ENCODE data around the gene BBS7.

BBS7 gene

GRCh38 chr4:121824950-121825349 lies 45.3 kb downstream of the BBS7 start:
- Histone ChIP-seq H3K4me1 (ENCODE audit: control insufficient read depth, low read depth, low read length) (peaks cover 8% of the 10 kb centered on the region), H3K36me3 (ENCODE audit: control insufficient read depth, low read depth, low read length) (peaks cover 25% of the 10 kb centered on the region), H3K27me3 (ENCODE audit: control insufficient read depth, insufficient read depth, low read length) (no peaks in the 10 kb centered on the region), H3K4me3 (ENCODE audit: low read length) (no peak overlapping the region), H3K9ac (ENCODE audit: low read length) (no peak overlapping the region), H3K9me3 (ENCODE audit: control insufficient read depth, low read depth, low read length) (no peaks in the 10 kb centered on the region), H3K27ac (ENCODE audit: low read length) (no peak overlapping the region)

- H3K36me3 ChIP-seq (ENCODE audit: control insufficient read depth, low read depth, low read length) = peaks cover 31% of the 10 kb centered on the region
- no peaks in the 10 kb centered on the region for H3K9me3 ChIP-seq (ENCODE audit: control insufficient read depth, low read depth, low read length)
- H3K9ac ChIP-seq (ENCODE audit: low read length) = peak overlapping the region; percentile 94
- H3K4me1 ChIP-seq (ENCODE audit: control insufficient read depth, low read depth, low read length) = peaks cover 8% of the 10 kb centered on the region
- peak overlapping the region; percentile 69 for H3K27ac ChIP-seq (ENCODE audit: low read length)
- no peaks in the 10 kb centered on the region for H3K27me3 ChIP-seq (ENCODE audit: control insufficient read depth, insufficient read depth, low read length)
- peak overlapping the region; percentile 95 for H3K4me3 ChIP-seq (ENCODE audit: low read length)
These were observed 46.1 kb downstream of the BBS7 start for GRCh38 chr4:121824171-121824527.

- peak within 1 kb of the TSS; percentile 94 for H3K9ac ChIP-seq (ENCODE audit: low read length)
- peak within 1 kb of the TSS; percentile 69 for H3K27ac ChIP-seq (ENCODE audit: low read length)
- no peaks in the 10 kb centered on the region for H3K27me3 ChIP-seq (ENCODE audit: control insufficient read depth, insufficient read depth, low read length)
- peak within 1 kb of the TSS; percentile 95 for H3K4me3 ChIP-seq (ENCODE audit: low read length)
- H3K4me1 ChIP-seq (ENCODE audit: control insufficient read depth, low read depth, low read length) = peaks cover 8% of the 10 kb centered on the region
- H3K36me3 ChIP-seq (ENCODE audit: control insufficient read depth, low read depth, low read length) = peaks cover 36% of the 10 kb centered on the region
- H3K9me3 ChIP-seq (ENCODE audit: control insufficient read depth, low read depth, low read length) = no peaks in the 10 kb centered on the region
These were observed 46.6 kb downstream of the BBS7 start, which contains the start of gene CCNA2 for GRCh38 chr4:121823505-121824170. TSS of gene CCNA2 (minus strand) at chr4:121823883. CDS start at chr4:121823628, 255 bp downstream.

GRCh38 chr4:121822796-121823504 lies 47.3 kb downstream of the BBS7 start:
- H3K4me3 ChIP-seq (ENCODE audit: low read length) = peak overlapping the region; percentile 95
- H3K27me3 ChIP-seq (ENCODE audit: control insufficient read depth, insufficient read depth, low read length) = no peaks in the 10 kb centered on the region
- H3K9ac ChIP-seq (ENCODE audit: low read length) = peak overlapping the region; percentile 94
- peaks cover 43% of the 10 kb centered on the region for H3K36me3 ChIP-seq (ENCODE audit: control insufficient read depth, low read depth, low read length)
- H3K9me3 ChIP-seq (ENCODE audit: control insufficient read depth, low read depth, low read length) = no peaks in the 10 kb centered on the region
- peak overlapping the region; percentile 69 for H3K27ac ChIP-seq (ENCODE audit: low read length)
- H3K4me1 ChIP-seq (ENCODE audit: control insufficient read depth, low read depth, low read length) = peaks cover 8% of the 10 kb centered on the region

- no peak overlapping the region for H3K9ac ChIP-seq (ENCODE audit: low read length)
- no peaks in the 10 kb centered on the region for H3K27me3 ChIP-seq (ENCODE audit: control insufficient read depth, insufficient read depth, low read length)
- H3K27ac ChIP-seq (ENCODE audit: low read length) = no peak overlapping the region
- peaks cover 50% of the 10 kb centered on the region for H3K36me3 ChIP-seq (ENCODE audit: control insufficient read depth, low read depth, low read length)
- H3K4me1 ChIP-seq (ENCODE audit: control insufficient read depth, low read depth, low read length) = peaks cover 8% of the 10 kb centered on the region
- no peaks in the 10 kb centered on the region for H3K9me3 ChIP-seq (ENCODE audit: control insufficient read depth, low read depth, low read length)
- H3K4me3 ChIP-seq (ENCODE audit: low read length) = peak overlapping the region; percentile 95
These were observed 48.2 kb downstream of the BBS7 start for GRCh38 chr4:121822047-121822446.

GRCh38 chr4:121819216-121819965 lies 50.9 kb downstream of the BBS7 start:
- H3K9ac ChIP-seq (ENCODE audit: low read length) = no peak overlapping the region
- H3K9me3 ChIP-seq (ENCODE audit: control insufficient read depth, low read depth, low read length) = no peaks in the 10 kb centered on the region
- no peak overlapping the region for H3K27ac ChIP-seq (ENCODE audit: low read length)
- H3K27me3 ChIP-seq (ENCODE audit: control insufficient read depth, insufficient read depth, low read length) = no peaks in the 10 kb centered on the region
- no peak overlapping the region for H3K4me3 ChIP-seq (ENCODE audit: low read length)
- H3K4me1 ChIP-seq (ENCODE audit: control insufficient read depth, low read depth, low read length) = peaks cover 8% of the 10 kb centered on the region
- peaks cover 75% of the 10 kb centered on the region for H3K36me3 ChIP-seq (ENCODE audit: control insufficient read depth, low read depth, low read length)

- H3K9me3 ChIP-seq (ENCODE audit: control insufficient read depth, low read depth, low read length) = no peaks in the 10 kb centered on the region
- H3K27me3 ChIP-seq (ENCODE audit: control insufficient read depth, insufficient read depth, low read length) = no peaks in the 10 kb centered on the region
- H3K27ac ChIP-seq (ENCODE audit: low read length) = no peak overlapping the region
- peaks cover 8% of the 10 kb centered on the region for H3K4me1 ChIP-seq (ENCODE audit: control insufficient read depth, low read depth, low read length)
- H3K9ac ChIP-seq (ENCODE audit: low read length) = no peak overlapping the region
- H3K4me3 ChIP-seq (ENCODE audit: low read length) = no peak overlapping the region
- peaks cover 87% of the 10 kb centered on the region for H3K36me3 ChIP-seq (ENCODE audit: control insufficient read depth, low read depth, low read length)
These were observed 52.1 kb downstream of the BBS7 start for GRCh38 chr4:121818215-121818614.

GRCh38 chr4:121817701-121818100 lies 52.6 kb downstream of the BBS7 start:
- no peaks in the 10 kb centered on the region for H3K27me3 ChIP-seq (ENCODE audit: control insufficient read depth, insufficient read depth, low read length)
- no peak overlapping the region for H3K9ac ChIP-seq (ENCODE audit: low read length)
- H3K4me1 ChIP-seq (ENCODE audit: control insufficient read depth, low read depth, low read length) = peaks cover 8% of the 10 kb centered on the region
- no peaks in the 10 kb centered on the region for H3K9me3 ChIP-seq (ENCODE audit: control insufficient read depth, low read depth, low read length)
- peaks cover 92% of the 10 kb centered on the region for H3K36me3 ChIP-seq (ENCODE audit: control insufficient read depth, low read depth, low read length)
- no peak overlapping the region for H3K4me3 ChIP-seq (ENCODE audit: low read length)
- no peak overlapping the region for H3K27ac ChIP-seq (ENCODE audit: low read length)

GRCh38 chr4:121817006-121817405 lies 53.3 kb downstream of the BBS7 start:
- Histone ChIP-seq H3K27me3 (ENCODE audit: control insufficient read depth, insufficient read depth, low read length) (no peaks in the 10 kb centered on the region), H3K9ac (ENCODE audit: low read length) (no peak overlapping the region)

GRCh38 chr4:121814756-121815155 lies 55.5 kb downstream of the BBS7 start:
- H3K27me3 ChIP-seq (ENCODE audit: control insufficient read depth, insufficient read depth, low read length) = no peaks in the 10 kb centered on the region
- no peak overlapping the region for H3K4me3 ChIP-seq (ENCODE audit: low read length)
- H3K27ac ChIP-seq (ENCODE audit: low read length) = no peak overlapping the region
- no peaks in the 10 kb centered on the region for H3K9me3 ChIP-seq (ENCODE audit: control insufficient read depth, low read depth, low read length)
- H3K36me3 ChIP-seq (ENCODE audit: control insufficient read depth, low read depth, low read length) = peaks cover 94% of the 10 kb centered on the region
- H3K4me1 ChIP-seq (ENCODE audit: control insufficient read depth, low read depth, low read length) = no peaks in the 10 kb centered on the region
- no peak overlapping the region for H3K9ac ChIP-seq (ENCODE audit: low read length)

More at GRCh38 chr4:121817006-121817405, 53.3 kb downstream of the BBS7 start:
- no peak overlapping the region for H3K27ac ChIP-seq (ENCODE audit: low read length)
- peaks cover 96% of the 10 kb centered on the region for H3K36me3 ChIP-seq (ENCODE audit: control insufficient read depth, low read depth, low read length)
- no peaks in the 10 kb centered on the region for H3K9me3 ChIP-seq (ENCODE audit: control insufficient read depth, low read depth, low read length)
- H3K4me3 ChIP-seq (ENCODE audit: low read length) = no peak overlapping the region
- peaks cover 4% of the 10 kb centered on the region for H3K4me1 ChIP-seq (ENCODE audit: control insufficient read depth, low read depth, low read length)

GRCh38 chr4:121811122-121811521 lies 59.2 kb downstream of the BBS7 start:
- H3K27me3 ChIP-seq (ENCODE audit: control insufficient read depth, insufficient read depth, low read length) = no peaks in the 10 kb centered on the region
- no peak overlapping the region for H3K9ac ChIP-seq (ENCODE audit: low read length)
- H3K36me3 ChIP-seq (ENCODE audit: control insufficient read depth, low read depth, low read length) = peaks cover 91% of the 10 kb centered on the region
- no peaks in the 10 kb centered on the region for H3K4me1 ChIP-seq (ENCODE audit: control insufficient read depth, low read depth, low read length)
- H3K4me3 ChIP-seq (ENCODE audit: low read length) = no peak overlapping the region
- no peaks in the 10 kb centered on the region for H3K9me3 ChIP-seq (ENCODE audit: control insufficient read depth, low read depth, low read length)
- no peak overlapping the region for H3K27ac ChIP-seq (ENCODE audit: low read length)
